Neural crest cell (in vitro differentiated cells): ENCODE results near the gene SMAP2. TPM values are rescaled to one million over a fixed set of nuclear protein-coding genes. Genes with fewer than 3 reads are reported as not detected.

Source experiments
- DNase-seq: peaks from one replicate; pipeline ENCODE4 v3.0.0; 2021; ENCODE audit warnings: low read depth, mixed read lengths, low spot score
- H3K27ac Mint-ChIP-seq: one replicate; pipeline ENCODE4 v1.8.0; 2021; ENCODE audit warnings: mild to moderate bottlenecking, mixed read lengths; ENCODE audit not compliant: unreplicated experiment
- H3K27me3 Mint-ChIP-seq: 2 replicates; pipeline ENCODE4 v1.8.0; 2021; ENCODE audit warnings: low read depth, mild to moderate bottlenecking, mixed read lengths
- H3K36me3 Mint-ChIP-seq: 2 replicates; pipeline ENCODE4 v1.8.0; 2021; ENCODE audit warnings: low read depth, mild to moderate bottlenecking, mixed read lengths
- H3K4me1 Mint-ChIP-seq: 2 replicates; pipeline ENCODE4 v1.8.0; 2021; ENCODE audit warnings: mixed read lengths
- H3K4me3 Mint-ChIP-seq: one replicate; pipeline ENCODE4 v1.8.0; 2021; ENCODE audit warnings: mild to moderate bottlenecking, mixed read lengths
- H3K9me3 Mint-ChIP-seq: 2 replicates; pipeline ENCODE4 v1.8.0; 2021; ENCODE audit warnings: mixed read lengths
- CTCF ChIP-seq: fragments of 200-600 bp; sonication (generic); conservative IDR thresholded peaks from 2 replicates; pipeline ENCODE4 v1.5.0; 2021; ENCODE audit warnings: antibody characterized with exemption, mild to moderate bottlenecking
- total RNA-seq: library from RNA; stranded (reverse); gene quantifications from 2 replicates; pipeline ENCODE4 v1.2.1, GENCODE V29; 2021

The SMAP2 gene
- total RNA-seq, 1 donor from 2014 or later, result 25.4 TPM

GRCh38 chr1:40416709-40417108 is 43.2 kb downstream of the SMAP2 start:
- H3K9me3 Mint-ChIP-seq, result no peaks in the 10 kb centered on the region
- no peaks in the 10 kb centered on the region for H3K27me3 Mint-ChIP-seq
- no peak for DNase-seq
- no peak for TF ChIP-seq CTCF
- H3K4me1 Mint-ChIP-seq, result peaks cover 21% of the 10 kb centered on the region
- H3K36me3 Mint-ChIP-seq, result peaks cover 27% of the 10 kb centered on the region
- H3K27ac Mint-ChIP-seq, result no peak overlapping the region
- no peak overlapping the region for H3K4me3 Mint-ChIP-seq

- Mint-ChIP-seq H3K9me3 (no peaks in the 10 kb centered on the region), H3K27me3 (no peaks in the 10 kb centered on the region), H3K36me3 (peaks cover 26% of the 10 kb centered on the region), H3K4me1 (peaks cover 31% of the 10 kb centered on the region), H3K27ac (peak overlapping the region; percentile 89), H3K4me3 (peak overlapping the region; percentile 77)
- no peak for TF ChIP-seq CTCF
- DNase-seq, result peak; percentile 47
Observed at GRCh38 chr1:40421431-40422384, 48.2 kb downstream of the SMAP2 start.

- Mint-ChIP-seq H3K4me1 (peaks cover 31% of the 10 kb centered on the region), H3K9me3 (no peaks in the 10 kb centered on the region), H3K4me3 (no peak overlapping the region), H3K27ac (peak overlapping the region; percentile 88), H3K27me3 (no peaks in the 10 kb centered on the region), H3K36me3 (peaks cover 18% of the 10 kb centered on the region)
- DNase-seq, result no peak
- TF ChIP-seq CTCF, result no peak
Observed at GRCh38 chr1:40422630-40423263, 49.2 kb downstream of the SMAP2 start.

- Mint-ChIP-seq H3K9me3 (no peaks in the 10 kb centered on the region), H3K4me3 (no peak overlapping the region), H3K27ac (no peak overlapping the region), H3K4me1 (peaks cover 31% of the 10 kb centered on the region), H3K36me3 (peaks cover 16% of the 10 kb centered on the region), H3K27me3 (no peaks in the 10 kb centered on the region)
- TF ChIP-seq CTCF, result no peak
- DNase-seq, result no peak
Observed at GRCh38 chr1:40423264-40423642, 49.7 kb downstream of the SMAP2 start.

GRCh38 chr1:40423951-40424618 is 50.6 kb downstream of the SMAP2 start:
- DNase-seq, result no peak
- Mint-ChIP-seq H3K9me3 (no peaks in the 10 kb centered on the region), H3K27ac (peak overlapping the region; percentile 35), H3K36me3 (peaks cover 11% of the 10 kb centered on the region), H3K4me3 (no peak overlapping the region), H3K4me1 (peaks cover 31% of the 10 kb centered on the region), H3K27me3 (no peaks in the 10 kb centered on the region)
- no peak for TF ChIP-seq CTCF
